Activated T-helper 1 cell treated with Interleukin-2 at 50 U/mL for 16 hours (primary cell): ENCODE data around the gene INPP5F.

Source experiments
- DNase-seq: peaks from one replicate; pipeline ENCODE4 v3.0.0-alpha.2; 2020; ENCODE audit warnings: low read depth

The INPP5F gene, protein sequence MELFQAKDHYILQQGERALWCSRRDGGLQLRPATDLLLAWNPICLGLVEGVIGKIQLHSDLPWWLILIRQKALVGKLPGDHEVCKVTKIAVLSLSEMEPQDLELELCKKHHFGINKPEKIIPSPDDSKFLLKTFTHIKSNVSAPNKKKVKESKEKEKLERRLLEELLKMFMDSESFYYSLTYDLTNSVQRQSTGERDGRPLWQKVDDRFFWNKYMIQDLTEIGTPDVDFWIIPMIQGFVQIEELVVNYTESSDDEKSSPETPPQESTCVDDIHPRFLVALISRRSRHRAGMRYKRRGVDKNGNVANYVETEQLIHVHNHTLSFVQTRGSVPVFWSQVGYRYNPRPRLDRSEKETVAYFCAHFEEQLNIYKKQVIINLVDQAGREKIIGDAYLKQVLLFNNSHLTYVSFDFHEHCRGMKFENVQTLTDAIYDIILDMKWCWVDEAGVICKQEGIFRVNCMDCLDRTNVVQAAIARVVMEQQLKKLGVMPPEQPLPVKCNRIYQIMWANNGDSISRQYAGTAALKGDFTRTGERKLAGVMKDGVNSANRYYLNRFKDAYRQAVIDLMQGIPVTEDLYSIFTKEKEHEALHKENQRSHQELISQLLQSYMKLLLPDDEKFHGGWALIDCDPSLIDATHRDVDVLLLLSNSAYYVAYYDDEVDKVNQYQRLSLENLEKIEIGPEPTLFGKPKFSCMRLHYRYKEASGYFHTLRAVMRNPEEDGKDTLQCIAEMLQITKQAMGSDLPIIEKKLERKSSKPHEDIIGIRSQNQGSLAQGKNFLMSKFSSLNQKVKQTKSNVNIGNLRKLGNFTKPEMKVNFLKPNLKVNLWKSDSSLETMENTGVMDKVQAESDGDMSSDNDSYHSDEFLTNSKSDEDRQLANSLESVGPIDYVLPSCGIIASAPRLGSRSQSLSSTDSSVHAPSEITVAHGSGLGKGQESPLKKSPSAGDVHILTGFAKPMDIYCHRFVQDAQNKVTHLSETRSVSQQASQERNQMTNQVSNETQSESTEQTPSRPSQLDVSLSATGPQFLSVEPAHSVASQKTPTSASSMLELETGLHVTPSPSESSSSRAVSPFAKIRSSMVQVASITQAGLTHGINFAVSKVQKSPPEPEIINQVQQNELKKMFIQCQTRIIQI

GRCh38 chr10:119725828-119726675 is at the start of gene INPP5F:
Gene INPP5F, plus strand, starts transcription at chr10:119726050. Its CDS starts 213 bp downstream, at chr10:119726263.
- DNase-seq, result peak; percentile 99

DNA sequence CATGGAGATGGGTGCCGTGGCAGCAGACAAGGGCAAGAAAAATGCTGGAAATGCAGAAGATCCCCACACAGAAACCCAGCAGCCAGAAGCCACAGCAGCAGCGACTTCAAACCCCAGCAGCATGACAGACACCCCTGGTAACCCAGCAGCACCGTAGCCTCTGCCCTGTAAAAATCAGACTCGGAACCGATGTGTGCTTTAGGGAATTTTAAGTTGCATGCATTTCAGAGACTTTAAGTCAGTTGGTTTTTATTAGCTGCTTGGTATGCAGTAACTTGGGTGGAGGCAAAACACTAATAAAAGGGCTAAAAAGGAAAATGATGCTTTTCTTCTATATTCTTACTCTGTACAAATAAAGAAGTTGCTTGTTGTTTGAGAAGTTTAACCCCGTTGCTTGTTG is 48.7 kb upstream of the INPP5F start:
- no peak for DNase-seq

DNA sequence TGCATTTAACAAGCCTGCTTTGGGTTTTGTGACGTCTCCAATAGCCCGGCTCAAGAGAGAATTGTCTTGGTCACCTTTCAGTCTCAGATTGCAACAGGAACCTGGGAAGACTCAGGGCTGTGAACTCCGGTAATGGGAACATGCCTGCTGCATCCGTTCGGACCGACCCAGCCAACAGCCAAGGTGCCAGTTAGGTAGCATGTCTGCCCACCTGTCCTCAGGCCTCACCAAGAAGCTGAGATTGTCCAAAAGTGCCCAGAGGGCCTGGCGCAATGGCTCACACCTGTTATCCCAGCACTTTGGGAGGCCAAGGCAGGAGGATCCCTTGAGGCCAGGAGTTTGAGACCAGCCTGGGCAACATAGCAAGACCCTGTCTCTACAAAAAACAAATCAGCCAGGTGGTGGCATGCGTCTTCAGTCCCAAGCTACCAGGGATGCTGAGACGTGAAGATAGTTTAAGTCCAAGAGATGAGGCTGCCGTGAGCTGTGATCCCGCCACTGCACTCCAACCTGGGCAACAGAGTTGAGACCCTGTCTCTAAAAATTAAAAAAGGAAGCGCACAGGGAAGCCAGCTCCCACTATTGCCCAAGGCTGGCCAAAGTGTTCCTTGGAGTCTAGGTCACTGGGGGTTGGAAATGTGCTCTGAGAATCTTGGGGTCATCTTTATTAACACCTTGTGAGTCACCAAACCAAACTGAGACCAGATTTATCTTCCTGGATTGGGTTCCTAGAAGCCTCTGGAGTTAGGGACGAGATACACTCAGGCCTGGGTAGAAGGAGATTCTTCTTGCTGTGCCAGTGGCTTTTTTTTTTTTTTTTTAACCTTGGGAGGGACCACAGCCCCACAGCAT is 47.7 kb upstream of the INPP5F start:
- no peak for DNase-seq

GRCh38 chr10:119679480-119679829 is 46.4 kb upstream of the INPP5F start:
- DNase-seq, result no peak

DNA sequence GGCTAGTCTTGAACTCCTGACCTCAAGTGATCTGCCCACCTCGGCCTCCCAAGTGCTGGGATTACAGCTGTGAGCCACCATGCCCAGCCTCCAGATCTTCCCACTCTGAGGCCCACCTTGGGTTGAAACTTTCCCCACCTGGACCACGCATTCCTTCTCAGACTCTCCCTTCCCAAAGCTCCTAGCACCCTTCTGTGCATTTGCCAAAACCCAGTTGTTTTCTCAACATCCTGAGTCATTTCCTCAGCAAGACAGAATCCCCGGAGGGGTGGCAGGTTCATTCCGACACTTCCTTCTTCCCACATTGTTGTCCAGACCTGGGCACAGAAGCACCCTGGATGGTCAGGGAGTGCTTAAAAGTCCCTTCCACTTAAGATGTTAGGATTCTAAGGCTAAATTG is 45.8 kb upstream of the INPP5F start:
- DNase-seq, result no peak

- DNase-seq, result no peak
Observed at GRCh38 chr10:119680650-119681081, 45.2 kb upstream of the INPP5F start.

GRCh38 chr10:119686465-119687191 is 39.2 kb upstream of the INPP5F start:
- peak; percentile 72 for DNase-seq

DNA sequence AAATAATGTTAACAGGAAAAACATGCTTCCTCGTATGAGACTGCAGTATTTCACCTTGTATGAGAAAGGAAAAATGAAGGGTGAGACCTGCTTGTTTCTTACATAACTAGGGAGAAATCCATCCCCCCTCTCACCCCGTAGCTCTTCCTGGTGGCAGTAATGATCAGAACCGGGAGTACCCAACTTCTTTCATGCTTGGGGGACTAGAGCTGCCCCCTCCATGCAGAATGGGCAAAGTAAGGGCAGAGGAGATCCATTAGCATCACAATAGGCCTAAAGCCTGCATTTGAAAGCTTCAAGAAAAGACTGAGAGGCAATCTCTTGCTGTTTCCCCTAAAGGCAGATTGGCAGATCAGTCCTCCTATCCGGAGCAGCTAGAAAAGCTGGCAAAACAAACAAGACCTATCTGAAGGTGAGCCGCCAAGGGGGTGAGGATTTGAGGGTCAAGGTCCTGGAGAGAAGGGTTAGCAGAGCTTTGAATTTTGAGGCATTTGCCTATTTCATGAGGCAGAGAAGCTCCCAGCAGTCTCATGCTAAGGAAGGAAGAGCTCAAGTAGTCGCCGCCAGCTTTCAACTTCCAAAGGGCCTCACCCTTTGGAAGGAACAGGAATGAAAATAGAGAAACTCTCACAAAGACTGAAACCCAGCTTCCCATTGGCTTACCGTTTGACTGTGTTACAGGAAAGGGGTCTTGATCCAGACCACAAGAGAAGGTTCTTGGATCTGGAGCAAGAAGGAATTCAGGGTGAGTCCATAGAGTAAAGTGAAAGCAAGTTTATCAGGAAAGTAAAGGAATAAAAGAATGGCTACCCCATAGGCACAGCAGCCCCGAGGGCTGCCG is 38.4 kb upstream of the INPP5F start:
- DNase-seq, result no peak

DNA sequence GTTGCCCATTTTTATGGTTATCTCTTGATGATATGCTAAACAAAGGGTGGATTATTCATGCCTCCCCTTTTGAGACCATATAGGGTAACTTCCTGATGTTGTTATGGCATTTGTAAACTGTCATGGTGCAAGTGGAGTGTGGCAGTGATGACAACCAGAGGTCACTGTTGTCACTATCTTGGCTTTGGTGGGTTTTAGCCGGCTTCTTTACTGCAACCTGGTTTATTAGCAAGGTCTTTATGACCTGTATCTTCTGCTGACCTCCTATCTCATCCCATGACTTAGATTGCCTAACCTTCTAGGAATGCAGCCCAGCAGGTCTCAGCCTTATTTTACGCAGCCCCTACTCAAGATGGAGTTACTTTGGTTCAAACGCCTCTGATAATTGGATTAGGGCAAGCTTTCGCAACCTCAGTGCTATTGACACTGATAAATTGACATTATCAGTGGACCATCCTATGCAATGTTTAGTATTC is 37.8 kb upstream of the INPP5F start:
- no peak for DNase-seq

- DNase-seq, result no peak
Observed at GRCh38 chr10:119689016-119689580, 36.8 kb upstream of the INPP5F start.

- no peak for DNase-seq
Observed at GRCh38 chr10:119691726-119692125, 34.1 kb upstream of the INPP5F start.

DNA sequence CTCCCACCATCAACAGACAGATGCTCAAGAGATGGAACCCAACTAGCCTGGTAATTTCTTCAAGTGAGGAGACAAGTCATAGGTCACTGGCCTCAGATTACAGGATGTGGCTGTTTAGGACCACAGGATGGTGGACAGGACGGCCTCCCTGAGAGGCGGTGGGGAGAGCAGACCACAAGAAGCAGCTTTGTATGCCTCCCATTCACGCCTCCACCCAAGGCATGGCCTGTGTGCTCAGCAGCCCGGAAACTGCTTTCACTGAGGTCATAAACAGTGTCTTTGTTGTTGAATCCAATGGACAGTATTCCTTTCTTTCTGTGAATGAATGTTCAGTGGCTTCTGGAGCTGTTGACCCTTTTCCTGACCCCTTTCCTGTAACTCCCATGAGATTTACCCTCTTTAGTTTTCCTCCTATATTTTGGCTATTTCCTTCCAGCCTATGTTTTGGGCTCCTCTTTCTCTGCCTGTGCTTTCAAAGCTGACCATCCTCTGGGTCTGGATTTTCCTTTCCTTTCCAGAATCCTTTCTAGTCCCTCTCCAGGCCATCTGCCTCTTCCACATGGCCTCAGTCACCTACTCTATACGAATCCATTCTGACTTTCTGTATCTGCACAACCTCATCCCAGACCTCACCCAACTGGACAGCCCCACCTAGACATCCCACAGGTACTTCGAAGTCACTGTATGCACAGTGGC is 32.4 kb upstream of the INPP5F start:
- DNase-seq, result no peak

DNA sequence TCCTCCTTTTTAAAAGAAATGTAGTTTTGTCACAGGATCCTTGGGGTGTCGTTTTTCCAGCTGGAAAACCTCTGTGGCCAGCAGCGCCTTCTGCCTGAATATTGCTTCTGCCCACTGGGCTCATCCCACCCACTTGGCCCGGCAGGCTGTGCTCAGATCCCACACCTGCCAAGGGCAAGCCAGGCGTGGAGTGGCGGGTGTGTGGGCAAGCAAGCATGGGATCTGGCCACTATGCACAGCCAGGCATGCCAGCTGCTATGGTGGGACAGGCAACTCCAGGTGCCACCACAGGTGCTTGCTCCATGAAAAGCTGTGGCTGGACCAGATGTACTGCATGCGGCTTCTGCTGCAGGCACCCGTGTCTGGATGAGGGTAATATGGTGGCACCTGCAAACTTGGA is 31.2 kb upstream of the INPP5F start:
- no peak for DNase-seq

GRCh38 chr10:119700321-119700954 is 25.4 kb upstream of the INPP5F start:
- no peak for DNase-seq

GRCh38 chr10:119701861-119702260 is 24.0 kb upstream of the INPP5F start:
- DNase-seq, result no peak

- DNase-seq, result no peak
Observed at GRCh38 chr10:119702583-119702982, 23.3 kb upstream of the INPP5F start.

DNA sequence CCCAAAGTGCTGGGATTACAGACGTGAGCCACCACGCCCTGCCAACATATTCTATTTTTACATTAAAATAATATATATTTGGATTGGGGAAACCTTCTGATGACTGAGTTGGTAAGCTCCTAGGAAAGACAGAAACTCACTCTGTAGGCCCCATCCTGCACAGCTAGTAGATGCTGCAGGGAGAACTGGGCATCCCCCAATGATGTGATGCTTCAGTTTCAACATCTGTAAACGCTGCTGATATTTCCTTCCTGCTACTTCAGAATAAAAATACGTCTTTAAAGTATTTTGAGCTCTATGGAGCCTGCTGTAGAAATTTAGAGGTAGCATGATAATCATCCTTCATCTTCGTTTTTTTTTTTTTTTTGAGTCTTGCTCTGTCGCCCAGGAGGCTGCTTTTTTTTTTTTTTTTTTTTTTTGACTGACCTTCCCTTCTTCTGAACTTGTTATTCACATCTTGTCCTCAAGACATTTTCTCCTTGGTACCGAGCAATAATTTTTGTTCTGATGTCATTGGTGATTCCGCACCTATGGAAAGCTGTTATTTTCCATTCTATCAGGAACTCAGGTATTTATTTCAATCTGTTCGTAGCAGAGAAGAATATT is 21.8 kb upstream of the INPP5F start:
- DNase-seq, result no peak
